Measurements from ENCODE around the gene MPI. TPM values are rescaled to one million over a fixed set of nuclear protein-coding genes. Genes with fewer than 3 reads are reported as not detected.
A peak's percentile ranks its signal among the peaks of the same experiment; 100 is the strongest.
"Not testable (repeated sequence)": the region's sequence is repeated elsewhere in the genome, so short reads cannot be mapped to it uniquely, and the experiment has no call there.

The MPI gene
- total RNA-seq, 1 experiment from 2014 or later = 30.8 TPM

- no peaks in the 10 kb centered on the region for H3K27me3 Mint-ChIP-seq (ENCODE audit: insufficient read depth, unreplicated experiment)
- ChIA-PET CTCF (interaction anchor here (1.0 to 2.2 kb wide), 2 partner anchors 27 to 32 kb away, joined by 3 to 9 read pairs; partner anchors contain the start of gene FAM219B), POLR2A (interaction anchor here (0.6 to 1.0 kb wide), 3 partner anchors 20 to 24 kb away, joined by 3 to 5 read pairs (median 3); no protein-coding TSS in a partner anchor)
- no peak for TF ChIP-seq CTCF (IDR thresholded peaks at IDR 0.05; ENCODE audit: unreplicated experiment)
- no peak overlapping the region for H3K4me3 Mint-ChIP-seq (ENCODE audit: unreplicated experiment)
- no peaks in the 10 kb centered on the region for H3K9me3 Mint-ChIP-seq (ENCODE audit: unreplicated experiment)
- no peak overlapping the region for H3K27ac Mint-ChIP-seq (ENCODE audit: low read depth, unreplicated experiment)
- peaks cover 53% of the 10 kb centered on the region for H3K36me3 Mint-ChIP-seq (ENCODE audit: insufficient read depth, unreplicated experiment)
- intact Hi-C loops (cut with micrococcal nuclease) = no loop called here
- BruUV-seq (replicated peaks) = no TSS peak
- no peak for DNase-seq (ENCODE audit: unreplicated experiment)
- peaks cover 6% of the 10 kb centered on the region for H3K4me1 Mint-ChIP-seq (ENCODE audit: insufficient read depth, unreplicated experiment)
These were observed 43.7 kb downstream of the MPI start for GRCh38 chr15:74933573-74933972.

GRCh38 chr15:74935193-74935592, 45.4 kb downstream of the MPI start:
- H3K27me3 Mint-ChIP-seq (ENCODE audit: insufficient read depth, unreplicated experiment); H3K9me3 Mint-ChIP-seq (ENCODE audit: unreplicated experiment); H3K4me1 Mint-ChIP-seq (ENCODE audit: insufficient read depth, unreplicated experiment); BruUV-seq (replicated peaks); H3K27ac Mint-ChIP-seq (ENCODE audit: low read depth, unreplicated experiment); intact Hi-C loops (cut with micrococcal nuclease): not testable (repeated sequence)
- DNase-seq (ENCODE audit: unreplicated experiment) = peak; percentile 16
- POLR2A ChIA-PET = interaction anchor here (1.5 kb wide), 1 partner anchor 29 kb away, joined by 6 read pairs; the partner anchor contains the start of gene FAM219B
- Mint-ChIP-seq H3K4me3 (ENCODE audit: unreplicated experiment) (peak overlapping the region; percentile 56), H3K36me3 (ENCODE audit: insufficient read depth, unreplicated experiment) (peaks cover 38% of the 10 kb centered on the region)
- CTCF ChIA-PET = interaction anchor here (0.9 to 2.2 kb wide), 3 partner anchors 31 to 164 kb away, joined by 3 to 9 read pairs (median 6); no protein-coding TSS in a partner anchor

GRCh38 chr15:74937272-74937589, 47.4 kb downstream of the MPI start:
- no peaks in the 10 kb centered on the region for H3K27me3 Mint-ChIP-seq (ENCODE audit: insufficient read depth, unreplicated experiment)
- H3K27ac Mint-ChIP-seq (ENCODE audit: low read depth, unreplicated experiment) = peak overlapping the region; percentile 88
- H3K9me3 Mint-ChIP-seq (ENCODE audit: unreplicated experiment) = no peaks in the 10 kb centered on the region
- TSS peak; percentile 72 for BruUV-seq (replicated peaks)
- peaks cover 18% of the 10 kb centered on the region for H3K36me3 Mint-ChIP-seq (ENCODE audit: insufficient read depth, unreplicated experiment)
- peak; percentile 23 for DNase-seq (ENCODE audit: unreplicated experiment)
- H3K4me1 Mint-ChIP-seq (ENCODE audit: insufficient read depth, unreplicated experiment) = peaks cover 6% of the 10 kb centered on the region
- ChIA-PET POLR2A (interaction anchor here (0.7 to 1.8 kb wide), 5 partner anchors 31 to 520 kb away, joined by 3 to 14 read pairs (median 4); partner anchors contain the start of genes FAM219B and PPCDC), CTCF (no interaction called here)
- H3K4me3 Mint-ChIP-seq (ENCODE audit: unreplicated experiment) = peak overlapping the region; percentile 86
- intact Hi-C loops (cut with micrococcal nuclease) = no loop called here
- TF ChIP-seq CTCF (IDR thresholded peaks at IDR 0.05; ENCODE audit: unreplicated experiment) = no peak

- peak; percentile 95 for DNase-seq (ENCODE audit: unreplicated experiment)
- intact Hi-C loops (cut with micrococcal nuclease) = no loop called here
- TF ChIP-seq CTCF (IDR thresholded peaks at IDR 0.05; ENCODE audit: unreplicated experiment) = no peak
- ChIA-PET POLR2A (interaction anchor here (0.6 to 1.8 kb wide), 11 partner anchors 13 to 264 kb away, joined by 3 to 14 read pairs (median 4); partner anchors contain the start of genes C15orf39, FAM219B and PPCDC), CTCF (interaction anchor here (0.6 to 1.1 kb wide), 3 partner anchors 13 to 316 kb away, joined by 3 to 4 read pairs (median 3); no protein-coding TSS in a partner anchor)
- Mint-ChIP-seq H3K36me3 (ENCODE audit: insufficient read depth, unreplicated experiment) (peaks cover 18% of the 10 kb centered on the region), H3K27ac (ENCODE audit: low read depth, unreplicated experiment) (peak within 1 kb of the TSS; percentile 88), H3K4me3 (ENCODE audit: unreplicated experiment) (peak within 1 kb of the TSS; percentile 86), H3K9me3 (ENCODE audit: unreplicated experiment) (no peaks in the 10 kb centered on the region), H3K27me3 (ENCODE audit: insufficient read depth, unreplicated experiment) (no peaks in the 10 kb centered on the region), H3K4me1 (ENCODE audit: insufficient read depth, unreplicated experiment) (peaks cover 6% of the 10 kb centered on the region)
- no TSS peak for BruUV-seq (replicated peaks)
These were observed 47.9 kb downstream of the MPI start, which contains the start of gene COX5A for GRCh38 chr15:74937590-74938371. TSS of gene COX5A (minus strand) at chr15:74938073. CDS start at chr15:74938014, 59 bp downstream.
